ENCODE results near the gene LIX1L.
A peak's percentile ranks its signal among the peaks of the same experiment; 100 is the strongest.

LIX1L gene

GRCh38 chr1:145886390-145886789, 71.4 kb downstream of the LIX1L start:
- peak overlapping the region; percentile 64 for H3K4me3 ChIP-seq (ENCODE audit: low read length)
- DNase-seq (ENCODE audit: low read depth), result no peak
- TF ChIP-seq, protein P1, sequence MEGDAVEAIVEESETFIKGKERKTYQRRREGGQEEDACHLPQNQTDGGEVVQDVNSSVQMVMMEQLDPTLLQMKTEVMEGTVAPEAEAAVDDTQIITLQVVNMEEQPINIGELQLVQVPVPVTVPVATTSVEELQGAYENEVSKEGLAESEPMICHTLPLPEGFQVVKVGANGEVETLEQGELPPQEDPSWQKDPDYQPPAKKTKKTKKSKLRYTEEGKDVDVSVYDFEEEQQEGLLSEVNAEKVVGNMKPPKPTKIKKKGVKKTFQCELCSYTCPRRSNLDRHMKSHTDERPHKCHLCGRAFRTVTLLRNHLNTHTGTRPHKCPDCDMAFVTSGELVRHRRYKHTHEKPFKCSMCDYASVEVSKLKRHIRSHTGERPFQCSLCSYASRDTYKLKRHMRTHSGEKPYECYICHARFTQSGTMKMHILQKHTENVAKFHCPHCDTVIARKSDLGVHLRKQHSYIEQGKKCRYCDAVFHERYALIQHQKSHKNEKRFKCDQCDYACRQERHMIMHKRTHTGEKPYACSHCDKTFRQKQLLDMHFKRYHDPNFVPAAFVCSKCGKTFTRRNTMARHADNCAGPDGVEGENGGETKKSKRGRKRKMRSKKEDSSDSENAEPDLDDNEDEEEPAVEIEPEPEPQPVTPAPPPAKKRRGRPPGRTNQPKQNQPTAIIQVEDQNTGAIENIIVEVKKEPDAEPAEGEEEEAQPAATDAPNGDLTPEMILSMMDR (IDR thresholded peaks at IDR 0.05; ENCODE audit: insufficient read depth, low read depth, low read length, missing control alignments), result no peak

- DNase-seq (ENCODE audit: low read depth), result peak; percentile 79
- TF ChIP-seq, protein P1 (IDR thresholded peaks at IDR 0.05; ENCODE audit: insufficient read depth, low read depth, low read length, missing control alignments), result no peak
- H3K4me3 ChIP-seq (ENCODE audit: low read length), result peak within 1 kb of the TSS; percentile 64
Measured at GRCh38 chr1:145885738-145886287, 72.0 kb downstream of the LIX1L start, which contains the start of gene ANKRD35. Gene ANKRD35, minus strand, starts transcription at chr1:145885866. Its CDS starts 108 bp downstream, at chr1:145885758.

- TF ChIP-seq, protein P1 (IDR thresholded peaks at IDR 0.05; ENCODE audit: insufficient read depth, low read depth, low read length, missing control alignments), result no peak
- DNase-seq (ENCODE audit: low read depth), result peak; percentile 13
- H3K4me3 ChIP-seq (ENCODE audit: low read length), result peak overlapping the region; percentile 64
Measured at GRCh38 chr1:145884675-145885074, 73.1 kb downstream of the LIX1L start.

Measured in epithelial cell of esophagus (primary cell).